ENCODE results near the gene VMP1. TPM values are rescaled to one million over a fixed set of nuclear protein-coding genes. Genes with fewer than 3 reads are reported as not detected.

VMP1 gene
- total RNA-seq, 1 experiment from 2014 or later, result 83.1 TPM

DNA sequence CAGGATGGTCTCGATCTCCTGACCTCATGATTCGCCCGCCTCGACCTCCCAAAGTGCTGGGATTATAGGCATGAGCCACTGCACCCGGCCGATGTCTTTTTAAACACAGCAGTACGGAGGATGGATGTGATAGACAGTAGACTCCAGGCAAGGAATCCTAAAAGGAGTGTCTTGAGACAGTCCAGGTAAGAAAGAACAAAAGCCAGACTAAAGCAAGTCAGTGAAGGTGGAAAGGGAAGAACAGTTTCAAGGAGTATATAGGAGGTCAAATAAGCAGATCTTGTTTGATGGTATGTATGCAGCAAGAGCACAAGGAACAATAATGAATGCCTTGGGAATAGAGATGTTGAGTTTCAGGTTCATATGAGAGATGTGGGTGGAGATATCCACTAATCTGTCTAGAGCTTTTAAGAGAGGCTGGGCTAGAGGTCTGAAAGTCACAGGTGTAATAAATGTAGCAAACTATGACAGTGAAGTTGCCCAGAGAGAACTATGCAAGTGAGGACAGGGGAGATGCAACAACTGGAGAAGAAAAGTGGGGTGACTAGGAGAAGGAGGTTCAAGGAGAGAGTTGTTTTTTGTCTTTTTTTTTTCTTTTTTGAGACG lies 180.8 kb downstream of the VMP1 start:
- H4K91ac ChIP-seq (ENCODE audit: insufficient read length, low read depth, low read length), result no peak overlapping the region
- Mint-ChIP-seq H3K4me1 (peaks cover 0 to 4% of the 10 kb centered on the region in 2 experiments; a peak in 1 of 4 replicates), H3K4me3 (no peak overlapping the region), H3K27me3 (ENCODE audit: low read depth) (no peaks in the 10 kb centered on the region; the same call in 1 of the 2 replicates), H3K36me3 (ENCODE audit: insufficient read depth in 1 of 3, low read depth in 3 of 3) (peaks cover 12 to 59% (median 46%) of the 10 kb centered on the region in 3 experiments; a peak in 6 of 7 replicates), H3K9me3 (no peaks in the 10 kb centered on the region), H3K27ac (peak overlapping the region in 1 of 3 experiments; percentile 61; a peak in 1 of 7 replicates)
- H2BK20ac ChIP-seq (ENCODE audit: low read depth, low read length, poor library complexity, severe bottlenecking), result no peak overlapping the region
- H3K4ac ChIP-seq (ENCODE audit: low read depth, low read length), result no peak overlapping the region
- no peak overlapping the region for H2BK5ac ChIP-seq (ENCODE audit: insufficient read length, low read length)
- H4K8ac ChIP-seq (replicated peaks; ENCODE audit: insufficient read length, low read depth, low read length), result no peak overlapping the region
- H2BK12ac ChIP-seq (ENCODE audit: insufficient read length, low read depth, low read length), result no peak overlapping the region
- no peaks in the 10 kb centered on the region for H3K9me3 ChIP-seq (ENCODE audit: control insufficient read depth, low read depth, low read length)
- H3K79me1 ChIP-seq (ENCODE audit: insufficient read depth, low read depth, low read length, poor library complexity, severe bottlenecking), result no peaks in the 10 kb centered on the region
- no peaks in the 10 kb centered on the region for H3K4me1 ChIP-seq (ENCODE audit: insufficient read depth, low read length)
- no peaks in the 10 kb centered on the region for H3K23me2 ChIP-seq (ENCODE audit: insufficient read length, low read depth, low read length, poor library complexity, severe bottlenecking)
- H4K20me1 ChIP-seq (ENCODE audit: control insufficient read depth, insufficient read depth, insufficient read length), result no peaks in the 10 kb centered on the region
- no peaks in the 10 kb centered on the region; the same call in 1 of the 2 replicates for H3K27me3 ChIP-seq (ENCODE audit: insufficient read depth, low read length)
- H3K18ac ChIP-seq (ENCODE audit: insufficient read length, low read depth, low read length), result no peak overlapping the region
- no peak overlapping the region for H3T11ph ChIP-seq (ENCODE audit: low read length)
- DNase-seq, result no peak
- no peak overlapping the region for H3K56ac ChIP-seq (ENCODE audit: insufficient read length, low read depth, low read length)
- no peak for TF ChIP-seq CTCF (conservative IDR thresholded peaks at IDR 0.05)
- H2BK15ac ChIP-seq (ENCODE audit: low read depth, low read length), result no peak overlapping the region
- no peak overlapping the region for H4K5ac ChIP-seq (ENCODE audit: insufficient read length, low read depth, low read length)
- H2BK120ac ChIP-seq (ENCODE audit: low read depth, low read length, poor library complexity, severe bottlenecking), result no peak overlapping the region
- H3K14ac ChIP-seq (ENCODE audit: insufficient read depth, low read length), result no peak overlapping the region
- H3K79me2 ChIP-seq (ENCODE audit: insufficient read depth, low read length), result 0 out of 2 replicates have a peak, but pooled peaks cover 2% of the 10 kb centered on the region
- no peak overlapping the region for H3K9ac ChIP-seq (ENCODE audit: extremely low read depth, insufficient read length, low read length)
- H3K23ac ChIP-seq (ENCODE audit: insufficient read length, low read depth, low read length), result no peak overlapping the region
- H2AK5ac ChIP-seq (ENCODE audit: insufficient read length, low read length), result no peak overlapping the region
- WGBS (ENCODE audit: extremely low coverage, insufficient read length, low lambda C conversion rate), result no CpG with 5 or more reads among the region's 8 CpGs
- H3K27ac ChIP-seq (ENCODE audit: insufficient read length, low read depth, low read length), result no peak overlapping the region
- H3K4me2 ChIP-seq (ENCODE audit: insufficient read depth, insufficient read length, low read length), result no peak overlapping the region
- H2AFZ ChIP-seq (ENCODE audit: low read length), result no peak overlapping the region

Measured in H9 (cell line).